Astrocyte of the spinal cord (primary cell): ENCODE data around the gene GNB4.

Experiments
- DNase-seq: peaks from one replicate; pipeline ENCODE4 v3.0.0; 2011; ENCODE audit warnings: low read depth, low spot score
- H3K4me3 ChIP-seq: 2 replicates; pipeline ENCODE4 v1.5.1; 2011; ENCODE audit warnings: low read depth, mild to moderate bottlenecking, low read length, moderate library complexity
- CTCF ChIP-seq: IDR thresholded peaks from 2 replicates; pipeline ENCODE4 v1.5.1; 2012; ENCODE audit warnings: low read depth, mild to moderate bottlenecking, low read length, inconsistent platforms
- in situ Hi-C: cut with HindIII; loops from 2 replicates; pipeline ENCODE4 v1.10.0; 2017; ENCODE audit warnings: low sequenced_read_pairs

The GNB4 gene

GRCh38 chr3:179476215-179476614 lies 24.9 kb upstream of the GNB4 start:
- no peak for TF ChIP-seq CTCF
- no peak overlapping the region for H3K4me3 ChIP-seq
- in situ Hi-C loops, result no loop called here
- no peak for DNase-seq

DNA sequence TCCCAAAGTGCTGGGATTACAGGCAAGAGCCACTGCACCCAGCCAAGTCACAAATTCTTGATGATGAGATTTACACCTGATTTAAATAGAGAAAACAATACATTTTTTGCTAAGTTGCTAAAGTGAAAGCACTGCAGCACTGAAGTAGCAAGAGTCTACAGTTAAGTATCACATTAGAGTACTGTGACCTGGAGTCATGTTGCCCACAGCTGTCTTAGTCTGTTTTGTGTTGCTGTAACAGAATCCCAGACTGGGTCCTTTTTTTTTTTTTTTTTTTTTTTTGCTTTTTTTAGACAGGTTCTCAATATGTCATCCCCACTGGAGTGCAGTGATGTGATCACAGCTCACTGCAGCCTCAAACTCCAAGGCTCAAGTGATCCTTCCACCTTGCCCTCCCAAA lies 23.2 kb upstream of the GNB4 start:
- no peak overlapping the region for H3K4me3 ChIP-seq
- TF ChIP-seq CTCF, result no peak
- in situ Hi-C loops, result no loop called here
- DNase-seq, result no peak

DNA sequence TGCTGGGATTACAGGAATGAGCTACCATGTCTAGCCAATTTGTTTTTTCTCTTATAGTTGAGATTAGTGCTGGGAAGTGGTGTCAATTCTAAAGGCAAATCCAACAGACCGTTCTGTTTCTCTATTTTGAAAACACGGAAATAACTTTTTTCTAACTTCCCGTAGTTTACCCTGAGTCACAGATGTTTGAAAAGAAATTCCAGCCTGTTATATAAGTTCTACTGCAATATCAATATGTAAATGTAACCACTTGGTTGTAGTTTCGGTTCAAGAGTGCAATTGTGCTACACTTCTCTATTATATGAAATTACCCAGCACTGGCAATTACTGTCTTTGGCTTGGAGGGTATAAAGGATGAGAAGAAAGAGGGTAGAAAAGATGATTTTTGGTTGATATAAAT lies 22.3 kb upstream of the GNB4 start:
- in situ Hi-C loops, result no loop called here
- no peak for DNase-seq
- H3K4me3 ChIP-seq, result no peak overlapping the region
- no peak for TF ChIP-seq CTCF

GRCh38 chr3:179464323-179465092 lies 13.2 kb upstream of the GNB4 start:
- TF ChIP-seq CTCF, result no peak
- no peak overlapping the region for H3K4me3 ChIP-seq
- in situ Hi-C loops, result no loop called here
- no peak for DNase-seq

DNA sequence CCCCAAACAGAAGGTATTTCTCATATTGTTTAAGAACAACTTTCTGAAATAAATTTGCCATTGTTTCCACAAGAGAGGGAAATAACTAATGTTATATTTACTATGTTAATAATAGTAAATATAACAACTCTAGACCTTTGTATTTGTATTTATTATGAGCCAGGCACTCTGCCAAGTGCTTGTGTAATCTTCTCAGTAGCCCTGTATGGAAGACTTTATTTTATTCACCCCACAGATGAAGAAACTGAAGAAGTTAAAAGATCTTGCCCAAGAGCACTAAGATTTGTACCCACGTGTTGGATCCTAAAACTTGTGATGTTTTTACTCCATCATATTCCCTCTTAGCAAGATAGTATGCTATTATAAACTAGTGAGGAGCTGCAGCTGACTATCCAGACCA lies 12.0 kb upstream of the GNB4 start:
- H3K4me3 ChIP-seq, result no peak overlapping the region
- no peak for TF ChIP-seq CTCF
- DNase-seq, result no peak
- in situ Hi-C loops, result no loop called here

- in situ Hi-C loops, result no loop called here
- no peak overlapping the region for H3K4me3 ChIP-seq
- DNase-seq, result no peak
- no peak for TF ChIP-seq CTCF
Observed at GRCh38 chr3:179460260-179460659, 9.0 kb upstream of the GNB4 start.
